Hepatocyte (in vitro differentiated cells): Measurements from ENCODE around the gene HMX3. TPM values are rescaled to one million over a fixed set of nuclear protein-coding genes. Genes with fewer than 3 reads are reported as not detected.
A peak's percentile ranks its signal among the peaks of the same experiment; 100 is the strongest.

Source experiments
- DNase-seq: peaks from one replicate; pipeline ENCODE4 v3.0.0-alpha.2; 2016; ENCODE audit warnings: low spot score
- H2AFZ ChIP-seq: fragments of 200-600 bp; sonication (generic); 2 replicates; pipeline ENCODE4 v1.6.0; 2016; ENCODE audit warnings: antibody characterized with exemption, mild to moderate bottlenecking
- H3K27ac ChIP-seq: fragments of 200-600 bp; sonication (generic); 2 replicates; pipeline ENCODE4 v1.5.1; 2016; ENCODE audit warnings: mild to moderate bottlenecking
- H3K27me3 ChIP-seq: fragments of 200-600 bp; sonication (generic); 2 replicates; pipeline ENCODE4 v1.6.1; 2016
- H3K36me3 ChIP-seq: fragments of 200-600 bp; sonication (generic); replicated peaks from 2 replicates; pipeline ENCODE4 v1.5.1; 2016; ENCODE audit warnings: low read depth; ENCODE audit not compliant: insufficient read depth
- H3K4me1 ChIP-seq: fragments of 200-600 bp; sonication (generic); 2 replicates; pipeline ENCODE4 v1.5.1; 2016; ENCODE audit warnings: mild to moderate bottlenecking, moderate library complexity; ENCODE audit not compliant: insufficient read depth
- H3K4me2 ChIP-seq: fragments of 200-600 bp; sonication (generic); 2 replicates; pipeline ENCODE4 v1.6.0; 2016
- H3K4me3 ChIP-seq: fragments of 200-600 bp; sonication (generic); 2 replicates; pipeline ENCODE4 v1.5.1; 2016; ENCODE audit warnings: mild to moderate bottlenecking
- H3K79me2 ChIP-seq: fragments of 200-600 bp; sonication (generic); 2 replicates; pipeline ENCODE4 v1.6.0; 2017; ENCODE audit warnings: mild to moderate bottlenecking
- H3K9me2 ChIP-seq: fragments of 200-600 bp; sonication (generic); replicated peaks from 2 replicates; pipeline ENCODE4 v1.6.0; 2017; ENCODE audit warnings: mild to moderate bottlenecking; ENCODE audit not compliant: insufficient read depth
- H3K9me3 ChIP-seq: fragments of 200-600 bp; sonication (generic); 2 replicates; pipeline ENCODE4 v1.5.1; 2016; ENCODE audit warnings: low read depth, mild to moderate bottlenecking
- H4K20me1 ChIP-seq: fragments of 200-600 bp; sonication (generic); 2 replicates; pipeline ENCODE4 v1.6.0; 2016; ENCODE audit warnings: mild to moderate bottlenecking; ENCODE audit not compliant: insufficient read depth, poor library complexity, severe bottlenecking
- EZH2 ChIP-seq: fragments of 200-600 bp; sonication (generic); IDR thresholded peaks from 2 replicates; pipeline ENCODE4 v1.6.1; 2016; ENCODE audit warnings: antibody characterized with exemption, mild to moderate bottlenecking, borderline replicate concordance
- EZH2phosphoT487 ChIP-seq: fragments of 200-600 bp; sonication (generic); IDR thresholded peaks from one replicate; pipeline ENCODE4 v1.6.1; 2018; ENCODE audit warnings: antibody characterized with exemption, mild to moderate bottlenecking, low read depth, moderate library complexity; ENCODE audit not compliant: unreplicated experiment, severe bottlenecking
- WGBS: methylation state at CpG from one replicate; pipeline ENCODE4 v1.1.6; 2016; ENCODE audit warnings: low lambda C conversion rate; ENCODE audit errors: missing lambda C conversion rate; 5-methylcytosine and 5-hydroxymethylcytosine counted together
- polyA plus RNA-seq: library from polyadenylated mRNA; unstranded; fragments of >200 nt; fragmentation: Nextera tagmentation; extraction: Ambion mirVana; gene quantifications from 2 replicates; pipeline ENCODE4 v1.2.1, GENCODE V29; 2016
- total RNA-seq: library from RNA; depleted of rRNA; stranded (reverse); fragments of >200 nt; gene quantifications from 2 replicates; pipeline ENCODE4 v1.2.3, GENCODE V29; 2014
- TF ChIP-seq, protein P1 (sequence below): fragments of 200-600 bp; sonication (generic); IDR thresholded peaks from 2 replicates; pipeline ENCODE4 v1.5.1; 2016; ENCODE audit warnings: antibody characterized with exemption, mild to moderate bottlenecking; ENCODE audit not compliant: poor library complexity

The HMX3 gene
- total and polyA plus RNA-seq, 2 experiments from 2014 or later, result not detected

DNA sequence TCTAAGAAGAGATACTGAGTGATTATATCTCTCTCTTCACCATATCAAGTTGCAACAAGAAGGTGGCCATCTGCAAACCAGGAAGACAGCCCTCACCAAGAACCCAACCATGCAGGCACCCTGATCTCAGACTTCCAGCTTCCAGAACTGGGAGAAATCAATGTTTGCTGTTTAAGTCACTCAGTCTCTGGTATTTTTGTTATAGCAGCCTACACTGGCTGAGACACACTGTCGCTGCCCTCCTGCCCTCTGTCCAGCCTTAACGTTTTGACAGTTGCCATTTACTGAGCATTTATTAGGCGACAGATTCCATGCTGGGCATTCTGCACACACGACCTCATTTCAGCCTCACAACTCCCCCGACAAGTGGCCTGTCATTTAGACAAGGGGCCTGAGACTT is 9.5 kb upstream of the HMX3 start:
- peaks cover 68% of the 10 kb centered on the region for H3K27me3 ChIP-seq
- no peaks in the 10 kb centered on the region for H3K36me3 ChIP-seq
- TF ChIP-seq, protein P1, sequence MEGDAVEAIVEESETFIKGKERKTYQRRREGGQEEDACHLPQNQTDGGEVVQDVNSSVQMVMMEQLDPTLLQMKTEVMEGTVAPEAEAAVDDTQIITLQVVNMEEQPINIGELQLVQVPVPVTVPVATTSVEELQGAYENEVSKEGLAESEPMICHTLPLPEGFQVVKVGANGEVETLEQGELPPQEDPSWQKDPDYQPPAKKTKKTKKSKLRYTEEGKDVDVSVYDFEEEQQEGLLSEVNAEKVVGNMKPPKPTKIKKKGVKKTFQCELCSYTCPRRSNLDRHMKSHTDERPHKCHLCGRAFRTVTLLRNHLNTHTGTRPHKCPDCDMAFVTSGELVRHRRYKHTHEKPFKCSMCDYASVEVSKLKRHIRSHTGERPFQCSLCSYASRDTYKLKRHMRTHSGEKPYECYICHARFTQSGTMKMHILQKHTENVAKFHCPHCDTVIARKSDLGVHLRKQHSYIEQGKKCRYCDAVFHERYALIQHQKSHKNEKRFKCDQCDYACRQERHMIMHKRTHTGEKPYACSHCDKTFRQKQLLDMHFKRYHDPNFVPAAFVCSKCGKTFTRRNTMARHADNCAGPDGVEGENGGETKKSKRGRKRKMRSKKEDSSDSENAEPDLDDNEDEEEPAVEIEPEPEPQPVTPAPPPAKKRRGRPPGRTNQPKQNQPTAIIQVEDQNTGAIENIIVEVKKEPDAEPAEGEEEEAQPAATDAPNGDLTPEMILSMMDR, result no peak
- no peak for TF ChIP-seq EZH2phosphoT487
- no peak for TF ChIP-seq EZH2
- H3K27ac ChIP-seq, result no peak overlapping the region
- DNase-seq, result no peak
- H3K4me1 ChIP-seq, result no peaks in the 10 kb centered on the region
- H3K9me3 ChIP-seq, result no peaks in the 10 kb centered on the region
- no peak overlapping the region for H3K4me2 ChIP-seq
- 68% methylated on average over 5 of the region's 5 CpGs for WGBS
- no peaks in the 10 kb centered on the region for H3K79me2 ChIP-seq
- H2AFZ ChIP-seq, result no peak overlapping the region
- no peak overlapping the region for H3K4me3 ChIP-seq
- H4K20me1 ChIP-seq, result no peaks in the 10 kb centered on the region
- H3K9me2 ChIP-seq, result no peaks in the 10 kb centered on the region

DNA sequence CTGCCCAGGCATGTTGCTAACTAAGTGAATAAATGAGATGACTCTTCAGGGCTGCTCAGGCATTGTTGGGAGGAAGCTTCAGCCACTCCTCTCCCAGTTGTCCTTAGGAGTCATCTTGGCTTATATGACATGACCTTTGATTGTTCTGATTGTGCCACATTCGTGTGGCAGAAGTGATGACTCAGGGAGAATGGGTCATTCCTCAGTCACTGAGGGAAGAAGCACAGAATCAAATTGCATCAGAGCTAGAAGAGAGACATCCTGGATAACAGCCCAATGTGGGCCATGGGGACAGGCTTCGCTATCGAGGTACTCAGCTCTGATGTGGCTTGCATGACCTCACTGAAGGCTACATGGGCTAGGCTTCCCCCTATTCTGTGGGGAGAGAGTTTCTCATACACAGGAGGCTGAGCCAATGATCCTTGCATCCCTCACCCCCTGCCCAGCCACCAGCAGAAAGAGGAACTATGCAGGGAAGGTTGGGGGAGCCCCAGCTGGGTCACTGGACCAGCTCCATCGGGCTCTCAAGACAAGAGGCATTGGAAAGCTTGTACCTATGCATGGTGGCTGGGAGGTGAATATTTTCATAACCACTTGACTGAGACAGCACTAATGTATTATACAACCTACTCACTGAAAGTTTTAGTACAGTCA is 6.0 kb upstream of the HMX3 start:
- H3K9me2 ChIP-seq, result no peaks in the 10 kb centered on the region
- H3K4me1 ChIP-seq, result no peaks in the 10 kb centered on the region
- no peak for DNase-seq
- no peaks in the 10 kb centered on the region for H3K36me3 ChIP-seq
- no peak overlapping the region for H3K27ac ChIP-seq
- H2AFZ ChIP-seq, result no peak overlapping the region
- no peaks in the 10 kb centered on the region for H3K79me2 ChIP-seq
- no peak overlapping the region for H3K4me3 ChIP-seq
- no peaks in the 10 kb centered on the region for H4K20me1 ChIP-seq
- H3K9me3 ChIP-seq, result no peaks in the 10 kb centered on the region
- WGBS, result 75% methylated on average over 4 of the region's 4 CpGs
- no peak overlapping the region for H3K4me2 ChIP-seq
- H3K27me3 ChIP-seq, result peaks cover 95% of the 10 kb centered on the region
- TF ChIP-seq EZH2phosphoT487, result no peak
- TF ChIP-seq, protein P1, result no peak
- TF ChIP-seq EZH2, result no peak

DNA sequence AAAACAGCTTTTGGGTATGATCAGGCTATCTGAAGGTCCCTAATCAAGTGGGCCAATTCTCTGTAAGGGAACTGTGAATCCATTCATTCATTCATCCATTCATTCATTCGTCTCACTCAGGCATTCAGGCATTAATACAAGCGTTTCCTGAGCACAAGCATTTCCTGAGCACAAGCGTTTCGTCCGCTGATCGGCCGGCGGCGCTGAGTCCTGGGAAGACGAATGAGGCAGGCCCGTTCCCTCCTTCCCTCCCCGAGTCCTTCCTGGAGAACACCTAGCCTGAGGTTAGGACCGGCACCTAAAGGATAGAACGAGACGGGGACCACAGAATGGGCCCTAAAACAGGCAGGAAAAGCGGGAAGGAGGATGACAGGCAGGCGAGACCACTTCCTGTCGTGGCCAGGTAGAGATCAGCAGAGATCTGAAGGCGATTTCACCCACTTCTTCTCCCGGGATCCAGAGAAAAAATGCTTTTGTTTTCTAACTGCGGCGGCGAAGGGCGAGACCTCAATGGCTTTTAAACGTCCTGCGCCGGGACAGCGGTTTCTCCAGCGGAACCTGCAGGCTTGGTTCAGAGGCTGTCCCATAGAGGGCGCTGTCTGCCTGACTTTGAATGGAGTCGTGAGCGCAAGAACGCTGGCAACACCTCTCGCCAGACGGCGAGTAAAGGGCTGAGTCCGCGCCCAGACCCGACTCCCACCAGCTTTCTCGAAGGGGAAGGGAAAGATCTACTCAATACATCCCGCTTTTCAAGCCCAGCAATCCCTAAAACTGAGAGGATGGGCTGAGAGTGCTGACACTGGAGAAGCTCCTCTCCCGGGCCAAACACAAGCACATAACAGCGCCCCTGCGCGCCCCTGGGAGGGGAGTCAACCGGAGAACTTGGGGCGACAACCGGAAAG is 2.9 kb upstream of the HMX3 start:
- peaks cover 96% of the 10 kb centered on the region for H3K27me3 ChIP-seq
- H3K4me1 ChIP-seq, result peaks cover 16% of the 10 kb centered on the region
- peak overlapping the region; percentile 84 for H3K4me2 ChIP-seq
- peak overlapping the region; percentile 48 for H2AFZ ChIP-seq
- WGBS, result 1% methylated on average over 48 of the region's 48 CpGs
- H3K27ac ChIP-seq, result no peak overlapping the region
- H4K20me1 ChIP-seq, result no peaks in the 10 kb centered on the region
- no peaks in the 10 kb centered on the region for H3K9me2 ChIP-seq
- peak overlapping the region; percentile 46 for H3K4me3 ChIP-seq
- no peaks in the 10 kb centered on the region for H3K79me2 ChIP-seq
- H3K9me3 ChIP-seq, result no peaks in the 10 kb centered on the region
- TF ChIP-seq EZH2phosphoT487 (no peak), EZH2 (peak; percentile 42)
- TF ChIP-seq, protein P1, result peak; percentile 93
- no peaks in the 10 kb centered on the region for H3K36me3 ChIP-seq
- peak; percentile 91 for DNase-seq
